CD8-positive, alpha-beta memory T cell (primary cell): ENCODE measurements around the gene NAA30. TPM values are rescaled to one million over a fixed set of nuclear protein-coding genes. Genes with fewer than 3 reads are reported as not detected.

Experiments used
- CTCF ChIA-PET: fragments of 350-600 bp; sonication (Branson Sonifier 250); formaldehyde crosslinking; loops from one replicate; lab custom pipeline; 2021; ENCODE audit warnings: antibody characterized with exemption; lab: Charles Lee
- POLR2A ChIA-PET: fragments of 350-600 bp; sonication (Branson Sonifier 250); formaldehyde crosslinking; loops from one replicate; lab custom pipeline; 2021; ENCODE audit warnings: antibody characterized with exemption; lab: Charles Lee
- DNase-seq, 5 donors: peaks; one replicate each; pipeline versions ENCODE4 v3.0.0 to v3.0.0-alpha.2; 2020 to 2022; ENCODE audit warnings: mixed read lengths in 1 of 5
- H3K27ac ChIP-seq: one replicate; pipeline ENCODE4 v1.7.0; 2013; ENCODE audit warnings: low read depth, mild to moderate bottlenecking, low read length, moderate library complexity
- H3K27me3 ChIP-seq: 2 replicates; pipeline ENCODE4 v1.7.0; 2013; ENCODE audit warnings: low read length, mild to moderate bottlenecking; ENCODE audit not compliant: insufficient read depth, poor library complexity, severe bottlenecking
- H3K36me3 ChIP-seq: 2 replicates; pipeline ENCODE4 v1.7.0; 2013; ENCODE audit warnings: mild to moderate bottlenecking, low read length, moderate library complexity; ENCODE audit not compliant: insufficient read depth
- H3K4me1 ChIP-seq: 2 replicates; pipeline ENCODE4 v1.7.0; 2013; ENCODE audit warnings: mild to moderate bottlenecking, low read length, moderate library complexity; ENCODE audit not compliant: insufficient read depth
- H3K4me3 ChIP-seq: 2 replicates; pipeline ENCODE4 v1.7.0; 2013; ENCODE audit warnings: mild to moderate bottlenecking, low read length
- H3K9me3 ChIP-seq: 2 replicates; pipeline ENCODE4 v1.7.0; 2013; ENCODE audit warnings: mild to moderate bottlenecking, low read length
- H3K27ac Mint-ChIP-seq, 8 donors: one replicate each; pipeline ENCODE4 v1.8.0; 2020 to 2021; ENCODE audit warnings: mixed read lengths in 8 of 8, mild to moderate bottlenecking in 6 of 8, inconsistent platforms in 3 of 8, moderate library complexity in 3 of 8
- H3K27me3 Mint-ChIP-seq, 2 donors: one replicate each; pipeline ENCODE4 v1.8.0; 2020 to 2021; ENCODE audit warnings: mixed read lengths in 2 of 2, mild to moderate bottlenecking in 1 of 2, moderate library complexity in 1 of 2
- H3K36me3 Mint-ChIP-seq, 3 donors: one replicate each; pipeline ENCODE4 v1.8.0; 2020 to 2021; ENCODE audit warnings: mixed read lengths in 3 of 3, inconsistent platforms in 1 of 3, mild to moderate bottlenecking in 1 of 3
- H3K4me1 Mint-ChIP-seq, 3 donors: one replicate each; pipeline ENCODE4 v1.8.0; 2020 to 2021; ENCODE audit warnings: mixed read lengths in 3 of 3, inconsistent platforms in 1 of 3, mild to moderate bottlenecking in 1 of 3
- H3K4me3 Mint-ChIP-seq, 7 donors: one replicate each; pipeline ENCODE4 v1.8.0; 2020 to 2021; ENCODE audit warnings: mixed read lengths in 7 of 7, mild to moderate bottlenecking in 6 of 7, moderate library complexity in 4 of 7, inconsistent platforms in 2 of 7
- H3K9me3 Mint-ChIP-seq, 5 donors: one replicate each; pipeline ENCODE4 v1.8.0; 2020 to 2022; ENCODE audit warnings: mixed read lengths in 5 of 5, mild to moderate bottlenecking in 3 of 5, moderate library complexity in 2 of 5, inconsistent platforms in 1 of 5
- polyA plus RNA-seq: library from polyadenylated mRNA; unstranded; fragments of 300-500 nt; fragmentation: Illumina TruSeq; gene quantifications from one replicate; pipeline ENCODE4 v1.2.3, GENCODE V29; 2021
- total RNA-seq, 2 experiments: library from RNA; stranded (reverse); gene quantifications; one replicate each; pipeline ENCODE4 v1.2.3, GENCODE V29; 2021

NAA30 gene
- total and polyA plus RNA-seq, 3 experiments from 2014 or later, result 11.4 to 25.1 (median 24.0) TPM

DNA sequence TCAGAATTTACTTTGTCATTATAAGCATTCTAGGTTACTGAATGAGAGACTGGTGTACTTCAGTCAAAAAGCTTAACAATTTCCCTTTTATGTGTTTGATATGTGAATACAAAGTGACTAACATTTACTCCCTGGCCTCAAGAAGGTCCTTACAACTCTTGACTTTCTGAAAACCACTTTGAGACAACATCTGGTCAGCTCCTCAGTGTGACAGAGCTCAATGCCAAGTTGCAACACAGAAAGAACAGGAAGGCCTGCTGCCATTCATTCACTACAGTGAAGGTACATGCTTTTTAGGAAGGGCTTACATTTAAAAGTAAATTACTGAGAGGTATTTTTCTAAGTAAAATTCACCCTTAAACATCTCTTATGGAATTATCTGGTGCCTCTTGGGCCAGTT lies 2.3 kb upstream of the NAA30 start:
- ChIA-PET POLR2A (no interaction called here), CTCF (no interaction called here)
- Histone ChIP-seq H3K4me1 (peaks cover 21% of the 10 kb centered on the region), H3K27ac (no peak overlapping the region), H3K36me3 (no peaks in the 10 kb centered on the region), H3K4me3 (no peak overlapping the region), H3K9me3 (no peaks in the 10 kb centered on the region), H3K27me3 (no peaks in the 10 kb centered on the region)
- peaks cover 0 to 16% (median 0%) of the 10 kb centered on the region in 3 donors for H3K36me3 Mint-ChIP-seq
- peak overlapping the region in 1 of 7 donors; percentile 53 for H3K4me3 Mint-ChIP-seq
- no peak for DNase-seq
- H3K4me1 Mint-ChIP-seq, result peaks cover 24 to 34% (median 31%) of the 10 kb centered on the region in 3 donors
- H3K27ac Mint-ChIP-seq, result peak overlapping the region in 3 of 8 donors; percentile 22 to 97 (median 54)
- peaks cover 0 to 4% of the 10 kb centered on the region in 2 donors for H3K27me3 Mint-ChIP-seq
- no peaks in the 10 kb centered on the region for H3K9me3 Mint-ChIP-seq

DNA sequence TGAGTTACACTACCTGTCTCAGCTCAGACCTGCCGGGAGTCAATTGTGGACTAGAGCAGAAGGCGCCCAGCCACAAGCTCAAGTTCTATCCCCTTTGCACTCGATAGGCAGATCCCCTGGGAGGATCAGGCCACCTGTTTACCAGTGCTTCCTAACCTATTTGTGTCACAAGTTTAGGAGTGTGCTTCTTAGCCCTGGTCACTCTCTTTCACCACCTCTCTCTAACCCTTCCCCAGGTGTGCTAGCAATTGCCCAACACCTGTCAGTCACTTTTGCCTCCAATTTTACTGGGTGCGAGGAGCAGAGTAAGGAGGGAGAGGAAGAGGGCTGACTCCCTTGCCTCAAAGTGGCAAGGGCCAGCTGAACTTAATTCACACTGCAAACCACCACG lies 745 bp upstream of the NAA30 start:
- CTCF ChIA-PET, result interaction anchor here (1.0 to 1.6 kb wide), 2 partner anchors 26 to 1979 kb away, joined by 3 to 5 read pairs; no protein-coding TSS in a partner anchor
- Mint-ChIP-seq H3K27me3 (no peaks in the 10 kb centered on the region), H3K4me1 (peaks cover 40 to 50% (median 47%) of the 10 kb centered on the region in 3 donors), H3K36me3 (peaks cover 0 to 25% (median 0%) of the 10 kb centered on the region in 3 donors), H3K27ac (peak overlapping the region; percentile 84 to 99 (median 97)), H3K4me3 (peak overlapping the region; percentile 87 to 99 (median 96)), H3K9me3 (no peaks in the 10 kb centered on the region)
- no peaks in the 10 kb centered on the region for H3K36me3 ChIP-seq
- H3K4me1 ChIP-seq, result peaks cover 34% of the 10 kb centered on the region
- H3K27me3 ChIP-seq, result no peaks in the 10 kb centered on the region
- H3K4me3 ChIP-seq, result peak overlapping the region; percentile 75
- peak overlapping the region; percentile 60 for H3K27ac ChIP-seq
- no peaks in the 10 kb centered on the region for H3K9me3 ChIP-seq
- POLR2A ChIA-PET, result interaction anchor here (0.6 to 2.6 kb wide), 3 partner anchors 9 to 1038 kb away, joined by 3 to 23 read pairs (median 4); partner anchors contain the start of genes AP5M1, EXOC5, KIAA0586 and TIMM9
- DNase-seq, result no peak

DNA sequence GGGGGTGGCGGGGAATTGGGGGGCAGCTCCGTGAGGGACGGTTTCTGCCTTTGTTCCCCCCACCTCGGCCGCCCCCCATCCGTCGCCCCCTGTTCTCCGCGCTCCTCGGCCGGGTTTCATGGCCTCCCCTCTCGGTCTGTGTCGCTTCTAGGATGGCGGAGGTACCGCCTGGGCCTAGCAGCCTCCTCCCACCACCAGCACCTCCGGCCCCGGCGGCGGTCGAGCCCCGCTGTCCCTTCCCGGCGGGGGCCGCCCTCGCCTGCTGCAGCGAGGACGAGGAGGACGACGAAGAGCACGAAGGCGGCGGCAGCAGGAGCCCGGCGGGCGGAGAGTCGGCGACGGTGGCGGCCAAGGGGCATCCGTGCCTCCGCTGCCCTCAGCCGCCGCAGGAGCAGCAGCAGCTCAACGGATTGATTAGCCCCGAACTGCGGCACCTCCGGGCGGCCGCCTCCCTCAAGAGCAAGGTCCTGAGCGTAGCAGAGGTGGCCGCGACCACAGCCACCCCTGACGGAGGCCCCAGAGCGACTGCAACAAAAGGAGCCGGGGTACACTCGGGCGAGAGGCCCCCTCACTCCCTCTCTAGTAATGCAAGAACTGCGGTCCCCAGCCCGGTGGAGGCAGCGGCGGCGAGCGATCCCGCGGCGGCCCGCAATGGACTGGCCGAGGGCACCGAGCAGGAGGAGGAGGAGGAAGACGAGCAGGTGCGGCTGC lies 575 bp downstream of the NAA30 start:
- DNase-seq, result peak in 3 of 5 donors; percentile 39 to 65 (median 61)
- peaks cover 0 to 28% (median 0%) of the 10 kb centered on the region in 3 donors for H3K36me3 Mint-ChIP-seq
- peak overlapping the region in 7 of 8 donors; percentile 79 to 99 (median 89) for H3K27ac Mint-ChIP-seq
- CTCF ChIA-PET, result interaction anchor here (0.9 to 1.6 kb wide), 3 partner anchors 27 to 814 kb away, joined by 3 to 6 read pairs (median 5); partner anchors contain the start of genes AP5M1 and EXOC5
- Histone ChIP-seq H3K27me3 (no peaks in the 10 kb centered on the region), H3K27ac (peak overlapping the region; percentile 60), H3K4me3 (peak overlapping the region; percentile 49), H3K36me3 (no peaks in the 10 kb centered on the region), H3K4me1 (peaks cover 34% of the 10 kb centered on the region), H3K9me3 (no peaks in the 10 kb centered on the region)
- peaks cover 46 to 58% (median 56%) of the 10 kb centered on the region in 3 donors for H3K4me1 Mint-ChIP-seq
- no peaks in the 10 kb centered on the region for H3K9me3 Mint-ChIP-seq
- POLR2A ChIA-PET, result interaction anchor here (2.6 kb wide), 1 partner anchor 122 kb away, joined by 23 read pairs; the partner anchor contains the start of genes AP5M1 and EXOC5
- H3K4me3 Mint-ChIP-seq, result peak overlapping the region; percentile 87 to 99 (median 96)
- H3K27me3 Mint-ChIP-seq, result no peaks in the 10 kb centered on the region

DNA sequence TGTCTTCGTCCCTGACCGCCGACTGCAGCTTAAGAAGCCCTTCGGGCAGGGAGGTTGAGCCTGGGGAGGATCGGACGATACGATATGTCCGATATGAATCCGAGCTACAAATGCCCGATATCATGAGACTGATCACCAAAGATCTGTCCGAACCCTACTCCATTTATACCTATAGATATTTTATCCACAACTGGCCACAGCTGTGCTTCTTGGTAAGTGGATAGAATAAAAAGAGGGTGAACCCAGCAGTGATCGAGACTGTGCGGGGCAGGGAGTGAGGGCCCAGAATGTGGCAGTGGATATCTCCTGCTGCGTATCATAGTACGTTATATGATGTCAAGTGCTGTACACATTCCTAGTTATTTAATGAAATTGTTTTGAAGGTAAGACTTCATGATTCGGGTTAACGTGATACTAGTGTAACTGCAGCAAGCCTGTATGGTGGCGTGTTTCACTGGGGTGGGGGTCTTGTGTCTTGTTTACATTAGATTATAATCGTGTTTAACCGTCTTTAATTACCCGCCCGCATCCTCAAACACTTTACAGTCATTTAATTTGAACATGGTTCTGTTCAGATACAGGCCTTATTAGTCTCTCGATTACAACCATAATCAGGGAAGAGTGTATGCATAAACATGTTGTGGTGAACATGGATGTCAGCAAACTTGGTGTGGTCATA lies 1.3 kb downstream of the NAA30 start:
- Histone ChIP-seq H3K27me3 (no peaks in the 10 kb centered on the region), H3K4me3 (peak overlapping the region; percentile 49), H3K36me3 (no peaks in the 10 kb centered on the region), H3K27ac (peak overlapping the region; percentile 60), H3K4me1 (peaks cover 34% of the 10 kb centered on the region), H3K9me3 (no peaks in the 10 kb centered on the region)
- Mint-ChIP-seq H3K4me3 (peak overlapping the region; percentile 87 to 99 (median 96)), H3K4me1 (peaks cover 49 to 63% (median 60%) of the 10 kb centered on the region in 3 donors), H3K27me3 (no peaks in the 10 kb centered on the region), H3K27ac (peak overlapping the region in 7 of 8 donors; percentile 58 to 84 (median 78)), H3K36me3 (peaks cover 0 to 32% (median 2%) of the 10 kb centered on the region in 3 donors), H3K9me3 (no peaks in the 10 kb centered on the region)
- POLR2A ChIA-PET, result interaction anchor here (2.6 kb wide), 1 partner anchor 123 kb away, joined by 23 read pairs; the partner anchor contains the start of genes AP5M1 and EXOC5
- DNase-seq, result peak in 1 of 5 donors; percentile 4
- CTCF ChIA-PET, result interaction anchor here (1.3 kb wide), 1 partner anchor 123 kb away, joined by 6 read pairs; the partner anchor contains the start of genes AP5M1 and EXOC5

DNA sequence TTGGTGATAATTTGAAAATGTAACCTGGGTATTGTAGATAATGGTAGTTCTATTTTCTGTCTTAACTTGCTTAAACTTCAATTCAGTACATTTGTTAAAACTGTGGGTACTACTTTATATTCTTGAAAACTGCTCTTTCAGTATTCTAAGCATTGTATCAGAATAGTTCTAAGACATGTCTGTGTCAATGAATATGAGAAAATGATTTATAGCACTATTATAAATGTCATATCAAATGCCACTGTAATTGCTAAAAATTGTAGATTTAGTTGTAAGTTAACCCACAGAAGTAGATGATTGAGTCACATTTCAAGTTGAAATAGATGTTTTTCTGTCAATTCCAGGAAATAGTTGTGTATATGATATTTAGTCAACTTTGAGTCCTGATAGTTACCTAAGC lies 2.4 kb downstream of the NAA30 start:
- Mint-ChIP-seq H3K9me3 (no peaks in the 10 kb centered on the region), H3K4me3 (peak overlapping the region; percentile 53 to 99 (median 90)), H3K4me1 (peaks cover 53 to 66% (median 64%) of the 10 kb centered on the region in 3 donors), H3K27ac (peak overlapping the region in 3 of 8 donors; percentile 21 to 75 (median 51)), H3K36me3 (peaks cover 0 to 42% (median 6%) of the 10 kb centered on the region in 3 donors), H3K27me3 (no peaks in the 10 kb centered on the region)
- no peak for DNase-seq
- no peaks in the 10 kb centered on the region for H3K27me3 ChIP-seq
- peaks cover 34% of the 10 kb centered on the region for H3K4me1 ChIP-seq
- no peaks in the 10 kb centered on the region for H3K36me3 ChIP-seq
- ChIA-PET CTCF (no interaction called here), POLR2A (no interaction called here)
- H3K27ac ChIP-seq, result no peak overlapping the region
- H3K4me3 ChIP-seq, result no peak overlapping the region
- no peaks in the 10 kb centered on the region for H3K9me3 ChIP-seq

DNA sequence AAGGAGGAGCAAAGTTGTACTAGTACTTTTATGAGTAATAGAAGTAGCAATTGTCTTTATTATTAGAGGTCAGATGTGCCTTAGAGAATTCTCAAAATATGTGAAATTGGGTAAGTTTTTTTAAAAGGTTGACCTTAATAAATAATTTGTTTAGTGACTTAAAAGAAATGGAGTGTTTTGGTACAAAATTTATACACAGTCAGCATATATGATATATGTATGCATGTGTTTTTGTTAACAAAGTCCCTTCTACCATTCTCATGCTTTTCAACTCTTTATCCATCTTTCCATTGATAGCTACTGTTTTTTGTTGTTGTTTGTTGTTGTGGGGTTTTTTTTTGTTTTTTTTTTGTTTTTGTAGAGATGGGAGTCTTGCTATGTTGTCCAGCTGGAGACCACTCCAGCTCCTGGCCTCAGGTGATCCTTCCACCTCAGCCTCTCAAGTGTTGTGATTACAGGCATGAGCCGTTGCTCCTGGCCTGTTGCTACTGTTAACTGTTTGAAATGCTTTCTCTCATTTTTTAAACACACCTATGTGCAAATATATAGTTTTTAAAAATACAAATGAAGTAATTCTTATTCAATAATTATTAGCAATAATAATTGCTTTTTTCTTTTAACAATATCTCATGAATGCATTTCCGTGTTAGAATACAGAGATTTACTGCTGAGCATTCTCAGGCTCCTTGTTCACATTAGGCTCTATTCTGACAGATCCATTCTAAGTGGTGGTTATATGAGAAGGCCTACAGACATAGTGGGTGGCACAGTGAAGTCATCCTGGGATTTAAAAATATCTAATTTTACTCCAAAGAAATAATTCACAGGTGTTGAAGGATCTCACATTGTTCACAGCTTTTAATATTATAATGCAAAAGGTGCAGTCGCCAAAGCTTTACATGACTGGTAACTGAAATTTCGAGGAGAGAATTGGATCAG lies 10.4 kb downstream of the NAA30 start:
- no peak for DNase-seq
- POLR2A ChIA-PET, result no interaction called here
- CTCF ChIA-PET, result no interaction called here
- peaks cover 9% of the 10 kb centered on the region for H3K4me1 ChIP-seq
- H3K27me3 ChIP-seq, result no peaks in the 10 kb centered on the region
- no peaks in the 10 kb centered on the region for H3K9me3 ChIP-seq
- no peak overlapping the region for H3K4me3 Mint-ChIP-seq
- H3K4me3 ChIP-seq, result no peak overlapping the region
- H3K27ac ChIP-seq, result no peak overlapping the region
- peaks cover 39 to 62% (median 59%) of the 10 kb centered on the region in 3 donors for H3K4me1 Mint-ChIP-seq
- peaks cover 9% of the 10 kb centered on the region for H3K36me3 ChIP-seq
- H3K27ac Mint-ChIP-seq, result peak overlapping the region in 4 of 8 donors; percentile 51 to 90 (median 52)
- H3K9me3 Mint-ChIP-seq, result no peaks in the 10 kb centered on the region
- H3K36me3 Mint-ChIP-seq, result peaks cover 4 to 71% (median 22%) of the 10 kb centered on the region in 3 donors
- H3K27me3 Mint-ChIP-seq, result no peaks in the 10 kb centered on the region

DNA sequence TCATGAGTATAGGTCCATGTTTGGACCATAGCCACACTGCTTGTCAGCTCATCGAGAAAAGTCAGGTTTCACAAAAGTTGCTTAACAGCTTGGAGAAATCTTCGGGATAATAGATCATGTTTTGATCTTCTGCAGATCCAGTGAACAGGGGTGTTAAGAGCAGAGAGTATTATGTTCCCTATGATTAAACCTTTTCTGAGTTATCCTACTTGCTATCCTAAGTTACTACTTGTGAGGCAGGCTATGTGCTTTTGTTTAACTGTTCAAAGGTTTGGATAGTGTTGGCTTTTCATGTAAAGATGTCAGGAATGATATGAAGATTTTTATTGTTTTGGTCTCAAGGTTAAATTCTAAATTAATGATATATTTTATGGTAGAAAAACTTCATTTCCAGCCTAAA lies 11.1 kb downstream of the NAA30 start:
- no peaks in the 10 kb centered on the region for H3K9me3 ChIP-seq
- Mint-ChIP-seq H3K9me3 (no peaks in the 10 kb centered on the region), H3K4me3 (no peak overlapping the region), H3K27me3 (no peaks in the 10 kb centered on the region), H3K4me1 (peaks cover 41 to 65% (median 61%) of the 10 kb centered on the region in 3 donors), H3K27ac (peak overlapping the region in 1 of 8 donors; percentile 52), H3K36me3 (peaks cover 4 to 73% (median 21%) of the 10 kb centered on the region in 3 donors)
- H3K27ac ChIP-seq, result no peak overlapping the region
- peaks cover 9% of the 10 kb centered on the region for H3K36me3 ChIP-seq
- ChIA-PET CTCF (no interaction called here), POLR2A (no interaction called here)
- no peak for DNase-seq
- no peaks in the 10 kb centered on the region for H3K27me3 ChIP-seq
- no peak overlapping the region for H3K4me3 ChIP-seq
- H3K4me1 ChIP-seq, result peaks cover 12% of the 10 kb centered on the region
